ENCODE measurements around the gene LCE2A. TPM values are rescaled to one million over a fixed set of nuclear protein-coding genes. Genes with fewer than 3 reads are reported as not detected.

The LCE2A gene
- total RNA-seq, 2 experiments from 2014 or later: not detected

DNA sequence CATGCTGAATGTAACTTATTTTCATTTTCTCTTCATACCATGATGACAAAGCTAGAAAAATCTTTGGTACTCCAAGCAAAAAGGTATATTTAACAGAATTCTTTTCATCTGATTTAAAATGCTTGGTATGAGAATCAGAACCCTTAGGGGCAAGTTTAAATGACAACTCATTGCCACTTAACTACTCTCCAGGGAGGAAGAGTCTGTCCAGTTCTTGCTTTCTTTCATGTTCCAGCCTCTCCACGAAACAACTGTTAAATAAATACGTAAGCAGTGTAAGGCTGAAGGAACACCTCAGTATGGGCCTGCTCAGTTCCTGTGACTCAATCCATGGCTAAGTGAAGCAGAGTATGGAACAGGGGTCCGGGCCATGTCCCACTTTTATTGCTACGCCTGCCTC, 1.6 kb downstream of the LCE2A start:
- Mint-ChIP-seq H3K27ac (no peak overlapping the region), H3K4me3 (no peak overlapping the region)
- DNase-seq: no peak

DNA sequence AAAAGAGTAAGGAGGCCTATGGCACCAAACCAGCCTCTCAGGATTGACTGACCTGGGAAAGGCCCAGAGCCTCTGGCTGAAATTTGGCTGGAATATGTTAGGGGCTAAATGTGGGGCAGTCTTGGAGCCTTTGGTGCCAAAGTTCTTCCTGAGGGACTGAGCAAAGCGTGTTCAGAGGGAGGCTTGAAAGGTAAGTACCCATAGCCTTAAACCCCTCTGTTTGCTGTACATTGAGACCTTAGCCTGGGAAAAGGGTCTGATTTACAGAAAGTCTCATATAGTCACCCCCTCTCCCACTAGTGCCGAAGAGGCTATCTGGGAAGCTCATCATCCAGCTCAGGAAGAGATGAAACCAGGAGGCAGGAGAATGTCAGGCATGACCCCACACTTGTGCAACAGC, 9.7 kb downstream of the LCE2A start, which contains the start of gene LCE4A:
Gene LCE4A, plus strand, starts transcription at position 301 of the 400 bp plus-strand sequence. CDS start 916 bp downstream, outside the sequence.
- DNase-seq (no peak), ATAC-seq (no peak)
- H3K4me3 Mint-ChIP-seq: no peak within 1 kb of the TSS
- H3K27ac Mint-ChIP-seq: no peak within 1 kb of the TSS
- no peaks in the 10 kb centered on the region for H3K9me3 Mint-ChIP-seq (ENCODE audit: low read depth)
- peaks cover 30% of the 10 kb centered on the region for H3K27me3 Mint-ChIP-seq
- no peaks in the 10 kb centered on the region for H3K36me3 Mint-ChIP-seq
- no peaks in the 10 kb centered on the region for H3K4me1 Mint-ChIP-seq
- CTCF ChIA-PET: no interaction called here

More for the DNA sequence above, 1.6 kb downstream of the LCE2A start:
- CTCF ChIA-PET: no interaction called here
- H3K9me3 Mint-ChIP-seq (ENCODE audit: low read depth): peaks cover 2% of the 10 kb centered on the region
- no peaks in the 10 kb centered on the region for H3K36me3 Mint-ChIP-seq
- H3K27me3 Mint-ChIP-seq: peaks cover 22% of the 10 kb centered on the region
- no peaks in the 10 kb centered on the region for H3K4me1 Mint-ChIP-seq
- no peak for ATAC-seq

DNA sequence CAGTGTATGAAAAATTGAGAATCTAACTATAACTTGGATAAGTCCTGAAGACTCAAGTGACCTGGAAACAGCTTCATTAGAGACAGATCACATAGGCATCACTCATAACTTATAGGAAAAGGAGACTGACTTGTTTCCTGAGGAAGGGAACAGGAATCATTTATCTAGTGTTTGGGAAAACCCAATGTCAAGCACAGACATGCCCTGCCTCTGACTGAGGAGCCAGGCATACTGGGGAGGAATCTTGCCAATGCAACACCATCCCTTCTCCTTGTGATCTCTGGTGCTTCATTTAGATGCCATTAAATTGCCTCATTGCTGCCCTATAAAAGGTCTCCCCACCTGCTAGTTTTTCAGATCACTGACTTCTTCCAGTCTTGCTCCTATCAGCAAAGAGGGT, 20.1 kb downstream of the LCE2A start:
- no peaks in the 10 kb centered on the region for H3K9me3 Mint-ChIP-seq (ENCODE audit: low read depth)

DNA sequence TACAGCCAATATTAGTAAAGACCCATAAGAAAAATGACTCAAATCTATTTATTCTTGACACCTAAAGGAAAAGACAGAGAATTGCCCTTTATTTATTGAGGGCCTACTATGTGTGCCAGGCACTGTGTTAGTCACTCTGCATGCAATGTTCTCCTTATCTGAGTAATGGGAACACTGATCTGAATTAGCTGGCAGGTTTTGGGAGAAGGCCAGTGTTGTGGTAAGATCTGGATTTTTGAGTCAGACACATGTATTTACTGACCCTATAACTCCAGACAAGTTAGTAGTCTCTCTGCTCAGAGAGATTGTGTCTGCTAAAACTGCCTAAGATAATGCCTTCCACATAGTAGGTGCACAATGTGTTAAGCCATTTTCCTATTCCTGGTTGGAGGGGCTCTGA, 27.1 kb downstream of the LCE2A start:
- CTCF ChIA-PET: no interaction called here
- Mint-ChIP-seq H3K4me3 (no peak overlapping the region), H3K9me3 (ENCODE audit: low read depth) (no peaks in the 10 kb centered on the region), H3K36me3 (no peaks in the 10 kb centered on the region), H3K27me3 (peaks cover 4% of the 10 kb centered on the region), H3K27ac (no peak overlapping the region), H3K4me1 (no peaks in the 10 kb centered on the region)
- no peak for DNase-seq
- no peak for ATAC-seq

More for the DNA sequence above, 20.1 kb downstream of the LCE2A start:
- CTCF ChIA-PET: no interaction called here
- Mint-ChIP-seq H3K4me3 (no peak overlapping the region), H3K27ac (no peak overlapping the region), H3K4me1 (no peaks in the 10 kb centered on the region), H3K27me3 (peaks cover 4% of the 10 kb centered on the region), H3K36me3 (no peaks in the 10 kb centered on the region)
- DNase-seq (no peak), ATAC-seq (no peak)

DNA sequence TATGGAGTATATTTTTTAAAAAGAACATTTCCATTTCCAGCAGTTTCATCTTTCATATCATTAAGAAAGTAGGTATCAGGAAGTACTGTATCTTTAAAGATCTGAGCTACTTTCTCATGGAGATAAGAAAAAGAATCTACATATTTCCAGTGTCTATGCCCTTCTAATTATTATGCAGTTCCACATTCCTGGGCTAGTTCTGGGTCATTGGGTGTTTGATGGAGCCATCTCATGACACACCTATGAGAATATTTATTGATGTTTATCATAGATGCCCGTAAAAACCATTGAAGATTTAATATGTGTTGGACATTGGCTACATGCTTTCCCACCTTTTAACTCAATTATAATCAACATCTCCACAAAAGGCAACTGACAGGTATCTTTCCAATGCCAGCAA, 30.8 kb downstream of the LCE2A start:
- Mint-ChIP-seq H3K4me1 (no peaks in the 10 kb centered on the region), H3K4me3 (no peak overlapping the region), H3K27ac (no peak overlapping the region), H3K36me3 (no peaks in the 10 kb centered on the region), H3K27me3 (no peaks in the 10 kb centered on the region), H3K9me3 (ENCODE audit: low read depth) (no peaks in the 10 kb centered on the region)
- no peak for ATAC-seq
- CTCF ChIA-PET: no interaction called here
- no peak for DNase-seq

DNA sequence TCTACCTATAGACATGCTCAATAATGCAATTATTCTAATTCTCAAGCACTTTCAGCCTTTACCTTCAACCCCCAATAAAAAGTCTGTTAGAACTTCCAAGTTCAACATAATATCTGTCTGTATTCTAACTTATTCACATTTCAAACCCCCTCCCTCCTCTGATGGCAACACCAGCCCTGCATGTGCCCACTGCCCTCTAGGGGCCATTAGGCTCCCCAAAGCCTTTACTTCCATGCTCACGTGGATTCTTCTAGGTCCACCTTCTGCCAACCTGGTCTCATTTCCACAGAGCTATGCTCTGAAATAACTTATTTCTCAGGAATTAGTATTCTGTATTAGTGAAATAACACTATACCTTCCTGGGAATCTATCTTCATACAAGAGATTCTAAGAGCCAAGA, 37.5 kb downstream of the LCE2A start:
- Mint-ChIP-seq H3K36me3 (no peaks in the 10 kb centered on the region), H3K4me1 (no peaks in the 10 kb centered on the region), H3K9me3 (ENCODE audit: low read depth) (no peaks in the 10 kb centered on the region), H3K27ac (no peak overlapping the region), H3K27me3 (no peaks in the 10 kb centered on the region), H3K4me3 (no peak overlapping the region)
- CTCF ChIA-PET: no interaction called here
- DNase-seq (no peak), ATAC-seq (no peak)

DNA sequence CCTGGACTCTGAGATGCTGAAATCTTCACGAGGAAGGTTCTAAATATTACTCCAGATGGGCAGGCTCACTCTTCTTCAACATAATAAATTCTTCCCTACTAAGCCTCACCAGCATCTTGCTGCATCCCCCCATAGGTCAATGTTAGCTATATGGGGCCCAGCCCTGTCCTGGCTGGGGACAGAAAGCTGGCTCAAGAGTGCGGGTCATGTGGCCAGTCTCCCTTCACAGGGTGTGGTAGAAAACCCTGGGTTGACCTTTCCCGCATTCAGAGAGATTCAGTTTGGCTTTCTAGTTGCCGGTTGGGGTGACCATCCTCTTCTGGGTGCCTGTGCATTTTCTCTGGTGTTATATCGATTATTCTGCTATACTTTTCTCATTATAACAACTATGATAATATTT, 39.9 kb downstream of the LCE2A start:
- Mint-ChIP-seq H3K4me3 (no peak overlapping the region), H3K4me1 (no peaks in the 10 kb centered on the region), H3K9me3 (ENCODE audit: low read depth) (no peaks in the 10 kb centered on the region), H3K27ac (no peak overlapping the region), H3K36me3 (no peaks in the 10 kb centered on the region), H3K27me3 (no peaks in the 10 kb centered on the region)
- no peak for ATAC-seq
- CTCF ChIA-PET: no interaction called here
- no peak for DNase-seq

DNA sequence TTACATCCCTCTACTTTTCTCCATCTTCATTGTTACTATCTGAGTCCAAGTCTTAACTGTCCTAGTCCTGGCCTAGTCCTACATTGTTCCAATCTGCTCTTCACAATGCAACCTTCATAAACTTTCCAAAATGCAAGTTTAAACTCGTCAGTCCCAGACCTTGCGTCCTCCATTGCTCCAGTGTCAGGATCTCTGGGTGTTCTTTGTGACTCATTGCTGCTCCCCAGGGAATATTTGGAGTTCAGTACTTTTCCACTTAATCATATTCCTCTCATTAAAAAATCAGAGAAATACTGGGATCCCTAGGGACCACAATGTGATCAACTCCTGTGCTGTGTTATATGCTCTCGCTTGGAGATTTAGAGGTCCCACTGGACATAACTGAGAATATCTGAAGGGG, 41.7 kb downstream of the LCE2A start:
- no peak for ATAC-seq
- Mint-ChIP-seq H3K4me3 (no peak overlapping the region), H3K27me3 (no peaks in the 10 kb centered on the region), H3K4me1 (no peaks in the 10 kb centered on the region), H3K27ac (no peak overlapping the region), H3K36me3 (no peaks in the 10 kb centered on the region), H3K9me3 (ENCODE audit: low read depth) (no peaks in the 10 kb centered on the region)
- no peak for DNase-seq
- CTCF ChIA-PET: no interaction called here

DNA sequence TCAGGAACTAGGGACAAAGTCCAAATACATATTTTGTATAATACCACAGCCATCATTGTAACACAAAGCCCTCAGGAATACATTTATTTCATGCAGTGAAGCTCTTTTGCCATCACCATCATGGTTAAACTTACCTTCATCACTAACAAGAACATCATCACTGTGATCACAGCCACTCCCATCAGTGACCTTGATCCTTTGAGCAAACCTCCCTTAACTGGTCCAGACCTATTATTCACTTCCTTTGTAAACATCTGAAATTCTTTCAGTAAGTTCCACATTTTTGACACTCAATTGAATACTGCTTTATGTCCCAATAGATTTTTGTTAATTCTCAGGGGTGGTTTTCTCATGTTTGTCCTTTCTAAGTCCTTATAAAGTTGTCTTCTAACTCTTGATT, 43.5 kb downstream of the LCE2A start:
- Mint-ChIP-seq H3K27ac (no peak overlapping the region), H3K36me3 (no peaks in the 10 kb centered on the region), H3K27me3 (peaks cover 2% of the 10 kb centered on the region), H3K9me3 (ENCODE audit: low read depth) (no peaks in the 10 kb centered on the region), H3K4me3 (no peak overlapping the region), H3K4me1 (no peaks in the 10 kb centered on the region)
- DNase-seq (no peak), ATAC-seq (no peak)
- CTCF ChIA-PET: no interaction called here

DNA sequence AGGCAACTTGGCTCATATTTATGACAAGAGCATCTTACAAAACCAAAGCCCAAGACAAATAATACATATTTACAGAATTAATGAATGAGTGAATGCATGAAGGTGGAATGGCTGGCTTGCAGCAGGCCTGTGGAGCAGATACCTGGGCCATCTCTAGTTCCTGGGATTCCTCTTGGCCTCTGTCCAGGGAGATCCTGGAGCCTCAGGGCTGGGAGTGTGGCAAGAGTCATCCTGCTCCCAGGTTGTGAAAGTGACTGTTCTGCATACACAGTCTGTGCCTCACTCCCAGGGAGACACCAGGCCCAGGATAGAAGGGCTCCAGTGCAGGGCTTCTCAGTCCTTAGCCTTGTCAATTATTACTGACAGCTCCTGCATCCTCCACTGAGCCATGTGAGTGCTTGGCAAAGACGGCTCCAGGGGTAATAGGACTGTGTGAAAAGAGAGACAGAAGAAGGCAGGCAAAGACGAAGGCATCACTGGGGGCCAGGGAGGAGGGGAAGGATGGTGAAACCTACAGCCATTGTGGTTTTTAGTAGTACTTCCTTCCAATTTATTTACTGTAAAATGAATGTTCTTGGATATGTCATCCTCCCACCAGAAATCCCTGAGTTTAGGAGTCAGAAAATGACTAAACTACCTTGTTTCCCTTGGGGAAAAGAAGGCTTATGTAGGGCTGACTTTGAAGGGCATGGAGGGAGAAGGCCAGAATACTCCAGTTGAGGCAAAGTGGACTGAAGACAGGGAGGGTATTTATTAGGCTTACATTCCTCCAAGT, 45.4 kb downstream of the LCE2A start:
- Mint-ChIP-seq H3K4me3 (no peak overlapping the region), H3K4me1 (no peaks in the 10 kb centered on the region), H3K9me3 (ENCODE audit: low read depth) (no peaks in the 10 kb centered on the region), H3K27ac (no peak overlapping the region), H3K36me3 (no peaks in the 10 kb centered on the region), H3K27me3 (peaks cover 12% of the 10 kb centered on the region)
- DNase-seq (no peak), ATAC-seq (no peak)
- CTCF ChIA-PET: no interaction called here

DNA sequence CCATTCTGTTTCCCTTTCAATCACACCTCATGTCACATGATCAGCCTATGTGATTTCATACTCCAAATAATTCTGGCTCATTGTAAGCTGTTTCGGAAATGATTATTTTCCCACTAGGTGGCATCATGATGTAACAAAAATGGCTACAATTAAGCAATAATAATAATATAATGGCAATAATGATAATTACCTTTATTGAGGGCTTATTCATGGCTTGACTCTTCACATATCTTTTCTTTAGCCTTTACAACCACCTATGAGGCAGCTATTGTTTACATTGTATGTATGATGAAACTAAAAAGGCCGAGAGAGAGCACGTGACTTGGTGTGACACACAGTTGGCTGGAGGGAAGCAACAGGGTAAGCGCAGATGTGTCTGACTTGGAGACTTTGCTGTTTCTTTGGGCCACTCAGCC, 47.2 kb downstream of the LCE2A start:
- Mint-ChIP-seq H3K9me3 (ENCODE audit: low read depth) (no peaks in the 10 kb centered on the region), H3K27me3 (peaks cover 18% of the 10 kb centered on the region), H3K4me1 (no peaks in the 10 kb centered on the region), H3K27ac (no peak overlapping the region), H3K4me3 (no peak overlapping the region), H3K36me3 (no peaks in the 10 kb centered on the region)
- no peak for ATAC-seq
- DNase-seq: no peak
- CTCF ChIA-PET: no interaction called here

DNA sequence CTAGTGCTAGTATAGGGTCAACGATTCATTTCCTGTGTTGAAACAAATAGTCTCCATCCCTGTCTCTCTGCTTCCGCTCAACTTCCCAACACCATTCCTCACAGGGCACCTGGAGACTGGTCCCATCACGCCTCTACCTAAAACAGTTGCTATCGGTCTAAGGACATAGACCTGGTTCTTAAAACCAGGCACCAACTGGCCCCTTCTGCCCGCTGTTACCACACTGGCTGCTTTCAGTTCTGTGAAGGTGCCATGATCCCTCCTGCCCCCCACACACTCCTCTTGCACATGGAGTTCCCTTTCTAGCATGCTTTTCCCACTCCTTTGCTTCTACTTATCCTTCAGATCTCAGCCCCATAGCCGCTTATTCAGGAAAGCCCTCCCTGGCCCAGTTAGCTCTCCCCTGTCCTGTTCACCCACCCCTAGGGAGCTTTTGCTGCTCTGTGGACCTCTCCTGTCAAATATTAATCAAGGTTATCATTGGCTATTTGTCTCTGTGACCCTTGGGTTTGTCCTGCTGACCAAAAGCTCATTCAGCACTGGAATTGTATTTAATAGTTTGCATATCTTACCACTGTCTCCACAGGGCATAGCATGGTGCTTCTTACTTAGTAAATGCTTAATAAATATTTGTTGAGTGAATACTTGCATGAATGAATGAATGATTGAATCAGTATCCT, 47.8 kb downstream of the LCE2A start:
- H3K4me3 Mint-ChIP-seq: no peak overlapping the region
- no peak for ATAC-seq
- DNase-seq: no peak
- CTCF ChIA-PET: no interaction called here
- peaks cover 21% of the 10 kb centered on the region for H3K27me3 Mint-ChIP-seq
- no peaks in the 10 kb centered on the region for H3K4me1 Mint-ChIP-seq
- H3K9me3 Mint-ChIP-seq (ENCODE audit: low read depth): no peaks in the 10 kb centered on the region
- H3K27ac Mint-ChIP-seq: no peak overlapping the region
- no peaks in the 10 kb centered on the region for H3K36me3 Mint-ChIP-seq

DNA sequence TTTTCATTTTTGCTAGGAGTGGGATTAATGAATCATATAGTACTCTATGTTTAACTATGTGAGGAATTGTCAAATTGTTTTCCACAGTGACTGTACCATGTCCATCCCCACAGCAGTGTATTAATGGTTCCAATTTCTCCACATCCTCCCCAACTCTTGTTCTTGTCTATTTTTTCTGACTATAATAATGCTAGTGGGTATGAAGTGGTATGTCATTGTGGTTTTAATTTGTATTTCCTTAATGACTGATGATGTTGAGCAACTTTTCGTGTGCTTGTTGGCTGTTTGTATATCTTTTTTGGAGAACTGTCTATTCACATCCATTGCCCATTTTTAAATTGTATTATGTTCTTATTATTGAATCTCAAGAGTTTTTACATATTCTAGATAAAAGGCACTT, 49.7 kb downstream of the LCE2A start:
- Mint-ChIP-seq H3K9me3 (ENCODE audit: low read depth) (no peaks in the 10 kb centered on the region), H3K27me3 (peaks cover 25% of the 10 kb centered on the region), H3K36me3 (no peaks in the 10 kb centered on the region), H3K4me3 (no peak overlapping the region), H3K27ac (no peak overlapping the region), H3K4me1 (no peaks in the 10 kb centered on the region)
- DNase-seq (no peak), ATAC-seq (no peak)
- CTCF ChIA-PET: no interaction called here
